ENCODE results near the gene ERMAP.
"Not testable (repeated sequence)": the region's sequence is repeated elsewhere in the genome, so short reads cannot be mapped to it uniquely, and the experiment has no call there.

Gene ERMAP

GRCh38 chr1:42860339-42861013, 43.6 kb downstream of the ERMAP start:
- DNase-seq (ENCODE audit: low spot score) = no peak
- POLR2A ChIA-PET (ENCODE audit: low non-redundant PET) = no interaction called here
- CTCF ChIA-PET = no interaction called here
- TF ChIP-seq CTCF (conservative IDR thresholded peaks at IDR 0.05; ENCODE audit: low read depth) = no peak
- no peak overlapping the region for H3K27ac ChIP-seq

- CTCF ChIA-PET = no interaction called here
Measured at GRCh38 chr1:42861014-42861399, 44.1 kb downstream of the ERMAP start.

GRCh38 chr1:42866549-42866948, 49.6 kb downstream of the ERMAP start:
- H3K27ac ChIP-seq = no peak overlapping the region
- DNase-seq (ENCODE audit: low spot score) = no peak
- TF ChIP-seq CTCF (conservative IDR thresholded peaks at IDR 0.05; ENCODE audit: low read depth) = no peak
- ChIA-PET CTCF (no interaction called here), POLR2A (ENCODE audit: low non-redundant PET) (no interaction called here)

More at GRCh38 chr1:42861014-42861399, 44.1 kb downstream of the ERMAP start:
- POLR2A ChIA-PET (ENCODE audit: low non-redundant PET) = no interaction called here
- no peak for DNase-seq (ENCODE audit: low spot score)
- no peak for TF ChIP-seq CTCF (conservative IDR thresholded peaks at IDR 0.05; ENCODE audit: low read depth)
- H3K27ac ChIP-seq = no peak overlapping the region

- H3K27ac ChIP-seq; CTCF ChIA-PET; DNase-seq (ENCODE audit: low spot score); POLR2A ChIA-PET (ENCODE audit: low non-redundant PET): not testable (repeated sequence)
Measured at GRCh38 chr1:42868466-42868865, 51.5 kb downstream of the ERMAP start.

- DNase-seq (ENCODE audit: low spot score); POLR2A ChIA-PET (ENCODE audit: low non-redundant PET); CTCF ChIA-PET; H3K27ac ChIP-seq: not testable (repeated sequence)
Measured at GRCh38 chr1:42869254-42869653, 52.3 kb downstream of the ERMAP start.

- CTCF ChIA-PET; POLR2A ChIA-PET (ENCODE audit: low non-redundant PET); DNase-seq (ENCODE audit: low spot score); H3K27ac ChIP-seq: not testable (repeated sequence)
Measured at GRCh38 chr1:42869751-42870150, 52.8 kb downstream of the ERMAP start.

GRCh38 chr1:42873108-42873507, 56.2 kb downstream of the ERMAP start:
- DNase-seq (ENCODE audit: low spot score); H3K27ac ChIP-seq; POLR2A ChIA-PET (ENCODE audit: low non-redundant PET); CTCF ChIA-PET: not testable (repeated sequence)

GRCh38 chr1:42873670-42874069, 56.7 kb downstream of the ERMAP start:
- no peak overlapping the region for H3K27ac ChIP-seq
- DNase-seq (ENCODE audit: low spot score) = no peak
- TF ChIP-seq CTCF (conservative IDR thresholded peaks at IDR 0.05; ENCODE audit: low read depth) = no peak
- CTCF ChIA-PET = no interaction called here
- POLR2A ChIA-PET (ENCODE audit: low non-redundant PET) = no interaction called here

GRCh38 chr1:42876009-42876408, 59.1 kb downstream of the ERMAP start:
- TF ChIP-seq CTCF (conservative IDR thresholded peaks at IDR 0.05; ENCODE audit: low read depth) = no peak
- H3K27ac ChIP-seq = no peak overlapping the region
- ChIA-PET POLR2A (ENCODE audit: low non-redundant PET) (no interaction called here), CTCF (no interaction called here)
- no peak for DNase-seq (ENCODE audit: low spot score)

All from RWPE1 (cell line).